Ectodermal cell (in vitro differentiated cells): ENCODE measurements around the gene SERINC5.
"Not testable (repeated sequence)": the region's sequence is repeated elsewhere in the genome, so short reads cannot be mapped to it uniquely, and the experiment has no call there.

Source experiments
- H3K27ac ChIP-seq: 2 replicates; pipeline ENCODE4 v1.7.0; 2013; ENCODE audit warnings: mild to moderate bottlenecking, low read depth, low read length; ENCODE audit not compliant: insufficient read depth, poor library complexity, severe bottlenecking
- H3K27me3 ChIP-seq: 2 replicates; pipeline ENCODE4 v1.7.0; 2013; ENCODE audit warnings: mild to moderate bottlenecking, low read length; ENCODE audit not compliant: insufficient read depth, control insufficient read depth, poor library complexity, severe bottlenecking
- H3K36me3 ChIP-seq: one replicate; pipeline ENCODE4 v1.7.0; 2013; ENCODE audit warnings: low read length; ENCODE audit not compliant: control insufficient read depth, insufficient read depth
- H3K4me1 ChIP-seq: one replicate; pipeline ENCODE4 v1.7.0; 2013; ENCODE audit warnings: low read length; ENCODE audit not compliant: control insufficient read depth, insufficient read depth
- H3K4me3 ChIP-seq: 2 replicates; pipeline ENCODE4 v1.7.0; 2013; ENCODE audit warnings: low read depth, low read length, control low read depth; ENCODE audit not compliant: insufficient read depth
- H3K9me3 ChIP-seq: 2 replicates; pipeline ENCODE4 v1.7.0; 2013; ENCODE audit warnings: mild to moderate bottlenecking, low read length, moderate library complexity; ENCODE audit not compliant: control insufficient read depth
- WGBS, 2 experiments: methylation state at CpG; one replicate each; pipeline ENCODE4 v1.1.7; 2013; ENCODE audit warnings: missing lambda C conversion rate in 2 of 2; 5-methylcytosine and 5-hydroxymethylcytosine counted together

SERINC5 gene

DNA sequence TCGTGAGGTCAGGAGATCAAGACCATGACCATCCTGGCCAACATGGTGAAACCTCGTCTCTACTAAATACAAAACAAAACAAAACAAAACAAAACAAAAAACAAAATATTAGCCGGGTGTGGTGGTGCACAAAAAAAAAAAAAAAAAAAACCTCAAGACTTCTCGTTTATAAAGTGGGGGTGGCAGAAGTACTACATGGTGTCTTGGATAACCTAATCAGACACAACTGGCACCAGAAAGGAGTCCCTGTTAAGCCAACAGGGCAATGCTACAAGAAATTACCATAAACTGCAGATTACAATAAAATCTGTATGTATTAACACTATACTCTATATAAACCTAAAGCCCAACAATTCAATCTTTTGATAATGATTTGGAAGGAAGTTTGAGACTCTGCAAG, 50.0 kb downstream of the SERINC5 start:
- H3K27me3 ChIP-seq, result no peaks in the 10 kb centered on the region
- no peak overlapping the region for H3K27ac ChIP-seq
- H3K36me3 ChIP-seq, result peaks cover 10% of the 10 kb centered on the region
- no peak overlapping the region for H3K4me3 ChIP-seq
- 94 to 100% methylated on average over 3 to 4 of the region's 4 CpGs for WGBS, 2 experiments
- H3K4me1 ChIP-seq, result peaks cover 5% of the 10 kb centered on the region
- no peaks in the 10 kb centered on the region for H3K9me3 ChIP-seq

GRCh38 chr5:80204808-80205614, 50.8 kb downstream of the SERINC5 start:
- Histone ChIP-seq H3K27me3 (no peaks in the 10 kb centered on the region), H3K27ac (peak overlapping the region; percentile 30), H3K36me3 (peaks cover 10% of the 10 kb centered on the region), H3K4me3 (no peak overlapping the region), H3K4me1 (peaks cover 2% of the 10 kb centered on the region), H3K9me3 (no peaks in the 10 kb centered on the region)
- 70 to 82% methylated on average over 9 of the region's 10 CpGs for whole genome bisulfite sequencing, 2 experiments

DNA sequence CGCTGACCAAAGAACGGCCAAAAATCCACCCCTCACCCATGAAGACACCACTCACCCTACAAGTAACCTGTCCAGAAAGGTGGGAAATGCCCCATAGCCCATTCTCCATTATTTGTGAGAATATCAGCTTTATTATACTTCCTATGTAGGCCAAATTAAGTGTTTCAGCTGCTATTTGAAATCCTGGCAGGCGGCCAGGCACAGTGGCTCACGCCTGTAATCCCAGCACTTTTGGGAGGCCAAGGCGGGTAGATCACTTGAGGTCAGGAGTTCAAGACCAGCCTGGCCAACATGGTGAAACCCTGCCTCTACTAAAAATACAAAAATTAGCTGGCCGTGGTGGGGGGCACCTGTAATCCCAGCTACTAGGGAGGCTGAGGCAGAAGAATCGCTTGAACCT, 54.1 kb downstream of the SERINC5 start:
- 93 to 95% methylated on average over 7 of the region's 7 CpGs for WGBS, 2 experiments
- H3K27me3 ChIP-seq, H3K9me3 ChIP-seq, H3K4me3 ChIP-seq, H3K27ac ChIP-seq: not testable (repeated sequence)
- peaks cover 10% of the 10 kb centered on the region for H3K4me1 ChIP-seq
- H3K36me3 ChIP-seq, result peaks cover 10% of the 10 kb centered on the region

GRCh38 chr5:80198920-80199319, 56.9 kb downstream of the SERINC5 start:
- H3K27ac ChIP-seq, result no peak overlapping the region
- no peak overlapping the region for H3K4me3 ChIP-seq
- WGBS, 2 experiments, result 94 to 100% methylated on average over 3 of the region's 3 CpGs
- peaks cover 10% of the 10 kb centered on the region for H3K36me3 ChIP-seq
- no peaks in the 10 kb centered on the region for H3K27me3 ChIP-seq
- no peaks in the 10 kb centered on the region for H3K9me3 ChIP-seq
- peaks cover 17% of the 10 kb centered on the region for H3K4me1 ChIP-seq

DNA sequence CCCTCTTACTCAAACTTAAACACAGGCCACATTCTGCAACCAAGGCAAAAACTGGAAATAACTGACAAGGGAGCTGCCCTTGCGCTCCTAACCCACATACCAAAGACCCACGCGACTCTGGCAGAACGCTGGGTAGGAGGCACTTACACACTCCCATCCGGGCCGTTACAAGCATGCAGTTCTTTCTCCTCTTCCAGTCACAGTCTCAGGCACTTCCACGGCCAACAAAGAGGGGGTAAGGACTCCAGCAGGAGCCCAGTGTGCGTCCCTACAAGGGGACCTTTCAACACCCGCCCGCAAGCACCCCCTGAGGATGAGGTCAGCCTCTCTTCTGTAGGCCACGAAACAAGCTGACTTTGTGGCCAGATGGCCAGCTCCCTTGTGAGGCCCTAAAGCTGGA, 57.4 kb downstream of the SERINC5 start:
- H3K4me1 ChIP-seq, result peaks cover 22% of the 10 kb centered on the region
- no peak overlapping the region for H3K4me3 ChIP-seq
- no peak overlapping the region for H3K27ac ChIP-seq
- peaks cover 10% of the 10 kb centered on the region for H3K36me3 ChIP-seq
- no peaks in the 10 kb centered on the region for H3K27me3 ChIP-seq
- 74 to 87% methylated on average over 11 of the region's 11 CpGs for WGBS, 2 experiments
- H3K9me3 ChIP-seq, result no peaks in the 10 kb centered on the region

GRCh38 chr5:80195837-80196400, 59.9 kb downstream of the SERINC5 start:
- peaks cover 43% of the 10 kb centered on the region for H3K4me1 ChIP-seq
- no peak overlapping the region for H3K4me3 ChIP-seq
- peaks cover under 1% of the 10 kb centered on the region for H3K36me3 ChIP-seq
- WGBS, 2 experiments, result 88 to 90% methylated on average over 4 to 5 of the region's 6 CpGs
- H3K27ac ChIP-seq, result peak overlapping the region; percentile 16
- no peaks in the 10 kb centered on the region for H3K27me3 ChIP-seq
- H3K9me3 ChIP-seq, result no peaks in the 10 kb centered on the region

GRCh38 chr5:80194468-80194867, 61.4 kb downstream of the SERINC5 start:
- peaks cover 46% of the 10 kb centered on the region for H3K4me1 ChIP-seq
- 92% methylated on average over 4 of the region's 4 CpGs for WGBS, 2 experiments

DNA sequence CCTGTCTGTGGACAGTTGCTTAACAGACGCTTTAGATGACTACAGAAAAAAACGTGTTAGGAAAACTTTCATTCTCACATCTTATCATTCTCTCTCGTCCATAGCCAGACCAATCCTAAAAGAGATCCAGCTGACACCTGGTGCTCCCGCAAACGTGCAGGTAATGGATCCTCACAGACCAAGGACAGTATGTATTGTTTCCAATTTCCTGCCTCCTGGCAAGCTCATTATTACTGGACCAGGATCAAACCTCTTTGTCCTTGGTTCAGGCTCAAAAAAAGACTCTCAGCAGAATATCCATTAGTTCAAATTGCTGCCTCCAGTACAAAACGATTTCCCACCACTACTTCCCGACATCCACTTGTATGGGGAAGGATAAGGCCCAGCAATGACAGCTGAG, 62.4 kb downstream of the SERINC5 start:
- Histone ChIP-seq H3K4me3 (no peak overlapping the region), H3K9me3 (no peaks in the 10 kb centered on the region), H3K36me3 (no peaks in the 10 kb centered on the region), H3K27me3 (no peaks in the 10 kb centered on the region), H3K4me1 (peaks cover 39% of the 10 kb centered on the region), H3K27ac (peak overlapping the region; percentile 81)
- 54 to 55% methylated on average over 7 of the region's 7 CpGs for WGBS, 2 experiments

More at GRCh38 chr5:80194468-80194867, 61.4 kb downstream of the SERINC5 start:
- Histone ChIP-seq H3K36me3 (no peaks in the 10 kb centered on the region), H3K9me3 (no peaks in the 10 kb centered on the region), H3K27me3 (no peaks in the 10 kb centered on the region), H3K27ac (no peak overlapping the region), H3K4me3 (no peak overlapping the region)

- Histone ChIP-seq H3K4me3 (no peak overlapping the region), H3K27me3 (no peaks in the 10 kb centered on the region), H3K36me3 (no peaks in the 10 kb centered on the region), H3K9me3 (no peaks in the 10 kb centered on the region), H3K4me1 (peaks cover 39% of the 10 kb centered on the region), H3K27ac (peak overlapping the region; percentile 81)
- 52 to 60% methylated on average over 11 of the region's 11 CpGs for WGBS, 2 experiments
Measured at GRCh38 chr5:80192507-80193241, 63.2 kb downstream of the SERINC5 start.

GRCh38 chr5:80191991-80192398, 63.9 kb downstream of the SERINC5 start:
- Histone ChIP-seq H3K4me3 (no peak overlapping the region), H3K9me3 (no peaks in the 10 kb centered on the region), H3K4me1 (peaks cover 43% of the 10 kb centered on the region), H3K36me3 (no peaks in the 10 kb centered on the region), H3K27me3 (no peaks in the 10 kb centered on the region), H3K27ac (peak overlapping the region; percentile 81)
- 18% methylated on average over 4 of the region's 4 CpGs for WGBS, 2 experiments
